Activated T-helper 2 cell treated with anti-CD3 and anti-CD28 coated beads, Interferon-gamma antibody, Interleukin-2, Interleukin-4, amounts not matched to agents 10 μg/mL and 5 μg/mL and 100 μg/mL, durations not matched to agents 14 hours and 24 hours and 36 hours (primary cell): Measurements from ENCODE around the gene TFEB. TPM values are rescaled to one million over a fixed set of nuclear protein-coding genes. Genes with fewer than 3 reads are reported as not detected.

ENCODE experiments used
- DNase-seq: peaks from one replicate; pipeline ENCODE4 v3.0.0; 2021; ENCODE audit warnings: low spot score
- H3K27ac Mint-ChIP-seq: one replicate; pipeline ENCODE4 v1.8.0; 2021; ENCODE audit warnings: mixed read lengths
- H3K27me3 Mint-ChIP-seq: one replicate; pipeline ENCODE4 v1.8.0; 2021; ENCODE audit warnings: low read depth, mixed read lengths
- H3K36me3 Mint-ChIP-seq: one replicate; pipeline ENCODE4 v1.8.0; 2021; ENCODE audit warnings: low read depth, mixed read lengths
- H3K4me1 Mint-ChIP-seq: one replicate; pipeline ENCODE4 v1.8.0; 2021; ENCODE audit warnings: low read depth, mixed read lengths
- H3K4me3 Mint-ChIP-seq: one replicate; pipeline ENCODE4 v1.8.0; 2021; ENCODE audit warnings: low read depth, mild to moderate bottlenecking, moderate library complexity, mixed read lengths
- H3K9me3 Mint-ChIP-seq: one replicate; pipeline ENCODE4 v1.8.0; 2021; ENCODE audit warnings: mixed read lengths
- intact Hi-C: fragments of 100-400 bp; cut with micrococcal nuclease; formaldehyde crosslinking; loops from one replicate; pipeline ENCODE4 v1.15.1; 2023
- total RNA-seq: library from RNA; stranded (reverse); gene quantifications from 2 replicates; pipeline ENCODE4 v1.2.3, GENCODE V29; 2022

Gene TFEB
- total RNA-seq, 1 donor from 2014 or later, result 13.4 TPM

GRCh38 chr6:41690541-41691330 is 44.7 kb downstream of the TFEB start:
- Mint-ChIP-seq H3K9me3 (no peaks in the 10 kb centered on the region), H3K4me1 (no peaks in the 10 kb centered on the region), H3K27me3 (no peaks in the 10 kb centered on the region), H3K27ac (no peak overlapping the region), H3K36me3 (no peaks in the 10 kb centered on the region), H3K4me3 (no peak overlapping the region)
- no peak for DNase-seq
- intact Hi-C loops, result no loop called here

GRCh38 chr6:41689171-41690008 is 46.0 kb downstream of the TFEB start:
- Mint-ChIP-seq H3K27ac (no peak overlapping the region), H3K27me3 (no peaks in the 10 kb centered on the region), H3K9me3 (no peaks in the 10 kb centered on the region), H3K4me1 (no peaks in the 10 kb centered on the region), H3K4me3 (no peak overlapping the region), H3K36me3 (no peaks in the 10 kb centered on the region)
- intact Hi-C loops, result no loop called here
- no peak for DNase-seq

- no peak overlapping the region for H3K4me3 Mint-ChIP-seq
- intact Hi-C loops, result no loop called here
- no peaks in the 10 kb centered on the region for H3K36me3 Mint-ChIP-seq
- no peak for DNase-seq
- H3K4me1 Mint-ChIP-seq, result peaks cover 3% of the 10 kb centered on the region
- peak overlapping the region; percentile 44 for H3K27ac Mint-ChIP-seq
- no peaks in the 10 kb centered on the region for H3K27me3 Mint-ChIP-seq
- H3K9me3 Mint-ChIP-seq, result no peaks in the 10 kb centered on the region
Observed at GRCh38 chr6:41688256-41688965, 47.0 kb downstream of the TFEB start.

- H3K4me3 Mint-ChIP-seq, result no peak overlapping the region
- H3K36me3 Mint-ChIP-seq, result no peaks in the 10 kb centered on the region
- H3K27me3 Mint-ChIP-seq, result no peaks in the 10 kb centered on the region
- peaks cover 5% of the 10 kb centered on the region for H3K4me1 Mint-ChIP-seq
- no peak overlapping the region for H3K27ac Mint-ChIP-seq
- no peak for DNase-seq
- intact Hi-C loops, result no loop called here
- H3K9me3 Mint-ChIP-seq, result no peaks in the 10 kb centered on the region
Observed at GRCh38 chr6:41687501-41688175, 47.8 kb downstream of the TFEB start.

GRCh38 chr6:41685641-41686380 is 49.6 kb downstream of the TFEB start:
- no peak overlapping the region for H3K27ac Mint-ChIP-seq
- H3K36me3 Mint-ChIP-seq, result no peaks in the 10 kb centered on the region
- H3K4me3 Mint-ChIP-seq, result no peak overlapping the region
- no peaks in the 10 kb centered on the region for H3K27me3 Mint-ChIP-seq
- H3K4me1 Mint-ChIP-seq, result peaks cover 5% of the 10 kb centered on the region
- no peaks in the 10 kb centered on the region for H3K9me3 Mint-ChIP-seq
- intact Hi-C loops, result no loop called here
- DNase-seq, result no peak

GRCh38 chr6:41684311-41685180 is 50.9 kb downstream of the TFEB start:
- no peaks in the 10 kb centered on the region for H3K36me3 Mint-ChIP-seq
- no peak overlapping the region for H3K27ac Mint-ChIP-seq
- no peaks in the 10 kb centered on the region for H3K27me3 Mint-ChIP-seq
- no peaks in the 10 kb centered on the region for H3K9me3 Mint-ChIP-seq
- peaks cover 5% of the 10 kb centered on the region for H3K4me1 Mint-ChIP-seq
- H3K4me3 Mint-ChIP-seq, result no peak overlapping the region
- DNase-seq, result no peak
- intact Hi-C loops, result no loop called here

- H3K27ac Mint-ChIP-seq, result peak overlapping the region; percentile 85
- H3K9me3 Mint-ChIP-seq, result no peaks in the 10 kb centered on the region
- H3K36me3 Mint-ChIP-seq, result no peaks in the 10 kb centered on the region
- peak; percentile 70 for DNase-seq
- intact Hi-C loops, result loop anchor here (2.0 kb wide), 2 partner anchors 51 to 259 kb away; partner anchors contain the start of gene TFEB
- no peaks in the 10 kb centered on the region for H3K27me3 Mint-ChIP-seq
- H3K4me1 Mint-ChIP-seq, result peaks cover 5% of the 10 kb centered on the region
- H3K4me3 Mint-ChIP-seq, result peak overlapping the region; percentile 81
Observed at GRCh38 chr6:41683523-41684310, 51.7 kb downstream of the TFEB start.

- H3K36me3 Mint-ChIP-seq, result no peaks in the 10 kb centered on the region
- intact Hi-C loops, result loop anchor here (2.0 kb wide), 2 partner anchors 52 to 258 kb away; partner anchors contain the start of gene TFEB
- H3K4me1 Mint-ChIP-seq, result peaks cover 5% of the 10 kb centered on the region
- H3K27me3 Mint-ChIP-seq, result no peaks in the 10 kb centered on the region
- H3K9me3 Mint-ChIP-seq, result no peaks in the 10 kb centered on the region
- DNase-seq, result no peak
- peak overlapping the region; percentile 81 for H3K4me3 Mint-ChIP-seq
- peak overlapping the region; percentile 85 for H3K27ac Mint-ChIP-seq
Observed at GRCh38 chr6:41683273-41683522, 52.2 kb downstream of the TFEB start.

GRCh38 chr6:41682497-41683272 is 52.7 kb downstream of the TFEB start:
- DNase-seq, result no peak
- peak overlapping the region; percentile 85 for H3K27ac Mint-ChIP-seq
- intact Hi-C loops, result loop anchor here (1.0 to 2.0 kb wide), 3 partner anchors 52 to 258 kb away; partner anchors contain the start of gene TFEB
- no peaks in the 10 kb centered on the region for H3K27me3 Mint-ChIP-seq
- H3K4me3 Mint-ChIP-seq, result peak overlapping the region; percentile 81
- H3K36me3 Mint-ChIP-seq, result no peaks in the 10 kb centered on the region
- H3K9me3 Mint-ChIP-seq, result no peaks in the 10 kb centered on the region
- H3K4me1 Mint-ChIP-seq, result peaks cover 5% of the 10 kb centered on the region

- Mint-ChIP-seq H3K4me1 (peaks cover 5% of the 10 kb centered on the region), H3K36me3 (no peaks in the 10 kb centered on the region), H3K9me3 (no peaks in the 10 kb centered on the region), H3K27me3 (no peaks in the 10 kb centered on the region), H3K4me3 (no peak overlapping the region), H3K27ac (no peak overlapping the region)
- intact Hi-C loops, result loop anchor here (1.0 to 2.0 kb wide), 3 partner anchors 53 to 257 kb away; partner anchors contain the start of gene TFEB
- DNase-seq, result peak; percentile 60
Observed at GRCh38 chr6:41682056-41682477, 53.3 kb downstream of the TFEB start.
